ENCODE results near the gene DMTF1. TPM values are rescaled to one million over a fixed set of nuclear protein-coding genes. Genes with fewer than 3 reads are reported as not detected.
"Not testable (repeated sequence)": the region's sequence is repeated elsewhere in the genome, so short reads cannot be mapped to it uniquely, and the experiment has no call there.

DMTF1 gene
- total RNA-seq, 3 donors from 2014 or later = 85.9 to 185 (median 118) TPM

DNA sequence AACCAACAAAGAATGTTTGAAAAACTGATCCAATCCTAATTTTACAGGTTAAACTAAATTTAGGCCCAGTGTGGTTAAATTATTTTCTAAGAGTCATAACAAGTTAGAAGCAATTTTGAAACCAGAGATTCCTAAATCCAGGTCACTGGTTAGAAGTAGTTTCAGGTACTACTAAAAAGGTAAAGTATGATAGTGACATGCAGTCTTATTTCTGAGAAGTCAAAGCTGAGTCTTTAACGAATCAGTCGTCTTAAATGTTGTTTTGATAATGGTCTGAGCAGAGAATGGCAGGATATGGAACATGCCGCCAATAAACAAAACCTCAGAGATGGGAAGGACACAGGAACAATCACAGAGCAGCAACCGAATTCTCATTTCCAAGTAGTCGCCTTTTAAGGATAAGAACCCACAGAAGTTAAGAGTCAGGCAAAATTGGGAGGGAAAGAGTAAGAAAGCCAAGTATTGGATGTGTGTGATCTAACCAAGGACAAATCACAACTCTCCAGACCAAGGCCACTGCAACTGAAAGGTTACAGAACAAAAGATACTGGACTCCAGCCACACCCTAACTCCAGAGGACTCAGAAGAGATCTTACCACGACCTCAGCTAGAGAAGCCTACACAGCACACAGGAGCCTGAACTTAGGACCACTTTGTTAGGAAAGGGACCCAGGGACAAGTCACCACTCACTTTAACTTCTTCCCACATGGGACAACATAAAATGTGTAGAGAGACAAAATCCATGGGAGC is 47.6 kb downstream of the DMTF1 start:
- no peaks in the 10 kb centered on the region for H3K27me3 ChIP-seq
- intact Hi-C loops (cut with DNase I; ENCODE audit: low total_unique reads) = no loop called here
- no peak overlapping the region for H3K4me3 ChIP-seq
- H3K36me3 ChIP-seq = no peaks in the 10 kb centered on the region
- H3K27ac ChIP-seq = no peak overlapping the region
- peaks cover 6 to 7% of the 10 kb centered on the region in 2 donors for H3K9me3 ChIP-seq
- H3K4me1 ChIP-seq = no peaks in the 10 kb centered on the region
- no peak for DNase-seq (ENCODE audit: low spot score in 2 of 2)
- TF ChIP-seq, protein P1, sequence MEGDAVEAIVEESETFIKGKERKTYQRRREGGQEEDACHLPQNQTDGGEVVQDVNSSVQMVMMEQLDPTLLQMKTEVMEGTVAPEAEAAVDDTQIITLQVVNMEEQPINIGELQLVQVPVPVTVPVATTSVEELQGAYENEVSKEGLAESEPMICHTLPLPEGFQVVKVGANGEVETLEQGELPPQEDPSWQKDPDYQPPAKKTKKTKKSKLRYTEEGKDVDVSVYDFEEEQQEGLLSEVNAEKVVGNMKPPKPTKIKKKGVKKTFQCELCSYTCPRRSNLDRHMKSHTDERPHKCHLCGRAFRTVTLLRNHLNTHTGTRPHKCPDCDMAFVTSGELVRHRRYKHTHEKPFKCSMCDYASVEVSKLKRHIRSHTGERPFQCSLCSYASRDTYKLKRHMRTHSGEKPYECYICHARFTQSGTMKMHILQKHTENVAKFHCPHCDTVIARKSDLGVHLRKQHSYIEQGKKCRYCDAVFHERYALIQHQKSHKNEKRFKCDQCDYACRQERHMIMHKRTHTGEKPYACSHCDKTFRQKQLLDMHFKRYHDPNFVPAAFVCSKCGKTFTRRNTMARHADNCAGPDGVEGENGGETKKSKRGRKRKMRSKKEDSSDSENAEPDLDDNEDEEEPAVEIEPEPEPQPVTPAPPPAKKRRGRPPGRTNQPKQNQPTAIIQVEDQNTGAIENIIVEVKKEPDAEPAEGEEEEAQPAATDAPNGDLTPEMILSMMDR (IDR thresholded peaks at IDR 0.05) = no peak
- TF ChIP-seq POLR2AphosphoS5 (IDR thresholded peaks at IDR 0.05) (no peak), POLR2A (IDR thresholded peaks at IDR 0.05) (no peak)

GRCh38 chr7:87202208-87202607 is 50.0 kb downstream of the DMTF1 start:
- Histone ChIP-seq H3K4me1 (no peaks in the 10 kb centered on the region), H3K27me3 (no peaks in the 10 kb centered on the region), H3K4me3 (no peak overlapping the region), H3K9me3 (peaks cover 19 to 28% of the 10 kb centered on the region in 2 donors), H3K36me3 (no peaks in the 10 kb centered on the region), H3K27ac (no peak overlapping the region)
- intact Hi-C loops (cut with DNase I; ENCODE audit: low total_unique reads) = no loop called here
- DNase-seq (ENCODE audit: low spot score in 2 of 2) = no peak
- TF ChIP-seq POLR2A (IDR thresholded peaks at IDR 0.05) (no peak), POLR2AphosphoS5 (IDR thresholded peaks at IDR 0.05) (no peak)
- TF ChIP-seq, protein P1 (IDR thresholded peaks at IDR 0.05) = no peak

GRCh38 chr7:87202705-87203104 is 50.5 kb downstream of the DMTF1 start:
- intact Hi-C loops (cut with DNase I; ENCODE audit: low total_unique reads) = no loop called here
- no peak for DNase-seq (ENCODE audit: low spot score in 2 of 2)
- no peak overlapping the region for H3K27ac ChIP-seq
- peaks cover 19 to 28% of the 10 kb centered on the region in 2 donors for H3K9me3 ChIP-seq
- H3K36me3 ChIP-seq = no peaks in the 10 kb centered on the region
- H3K4me3 ChIP-seq = no peak overlapping the region
- H3K27me3 ChIP-seq = no peaks in the 10 kb centered on the region
- no peak for TF ChIP-seq POLR2AphosphoS5 (IDR thresholded peaks at IDR 0.05)
- TF ChIP-seq, protein P1 (IDR thresholded peaks at IDR 0.05) = no peak
- no peak for TF ChIP-seq POLR2A (IDR thresholded peaks at IDR 0.05)
- no peaks in the 10 kb centered on the region for H3K4me1 ChIP-seq

DNA sequence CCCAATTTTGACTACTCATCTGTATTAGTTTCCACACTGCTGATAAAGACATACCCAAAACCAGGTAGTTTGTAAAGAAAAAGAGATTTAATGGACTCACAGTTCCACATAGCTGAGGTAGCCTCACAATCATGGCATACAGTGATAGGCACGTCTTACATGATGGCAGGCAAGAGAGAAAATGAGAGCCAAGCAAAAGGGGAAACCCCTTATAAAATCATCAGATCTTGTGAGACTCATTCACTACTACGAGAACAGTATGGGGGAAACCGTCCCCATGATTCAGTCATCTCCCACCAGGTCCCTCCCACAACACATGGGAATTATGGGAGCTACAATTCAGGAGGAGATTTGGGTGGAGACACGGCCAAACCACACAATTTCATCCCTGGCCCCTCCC is 51.7 kb downstream of the DMTF1 start:
- intact Hi-C loops (cut with DNase I; ENCODE audit: low total_unique reads); DNase-seq (ENCODE audit: low spot score in 2 of 2); H3K27ac ChIP-seq; H3K36me3 ChIP-seq; H3K27me3 ChIP-seq; H3K4me3 ChIP-seq; H3K4me1 ChIP-seq: not testable (repeated sequence)
- H3K9me3 ChIP-seq = peaks cover 19 to 28% of the 10 kb centered on the region in 2 donors

GRCh38 chr7:87204933-87205332 is 52.7 kb downstream of the DMTF1 start:
- no peak for DNase-seq (ENCODE audit: low spot score in 2 of 2)
- Histone ChIP-seq H3K4me3 (no peak overlapping the region), H3K27ac (no peak overlapping the region), H3K4me1 (no peaks in the 10 kb centered on the region), H3K36me3 (no peaks in the 10 kb centered on the region), H3K27me3 (no peaks in the 10 kb centered on the region), H3K9me3 (peaks cover 19 to 28% of the 10 kb centered on the region in 2 donors)
- TF ChIP-seq, protein P1 (IDR thresholded peaks at IDR 0.05) = no peak
- intact Hi-C loops (cut with DNase I; ENCODE audit: low total_unique reads) = no loop called here

DNA sequence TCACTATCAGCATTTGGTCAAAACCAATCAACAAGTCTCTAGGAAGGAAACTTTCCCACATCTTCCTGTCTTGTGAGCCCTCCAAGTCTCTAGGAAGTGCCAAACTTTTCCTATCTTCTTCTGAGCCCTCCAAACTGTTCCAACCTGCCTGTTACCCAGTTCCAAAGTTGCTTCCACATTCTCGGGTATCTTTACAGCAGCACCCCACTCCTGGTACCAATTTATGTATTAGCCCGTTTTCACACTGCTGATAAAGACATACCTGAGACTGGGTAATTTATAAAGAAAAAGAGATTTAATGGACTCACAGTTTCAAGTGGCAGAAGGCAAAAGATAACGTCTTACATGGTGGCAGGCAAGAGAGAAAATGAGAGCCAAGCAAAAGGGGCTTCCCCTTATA is 53.4 kb downstream of the DMTF1 start:
- intact Hi-C loops (cut with DNase I; ENCODE audit: low total_unique reads); H3K4me1 ChIP-seq; DNase-seq (ENCODE audit: low spot score in 2 of 2); H3K27me3 ChIP-seq; H3K27ac ChIP-seq; H3K4me3 ChIP-seq; H3K36me3 ChIP-seq: not testable (repeated sequence)
- peaks cover 19 to 28% of the 10 kb centered on the region in 2 donors for H3K9me3 ChIP-seq
